Activated CD4-positive, alpha-beta T cell treated with anti-CD3 and anti-CD28 coated beads, Interleukin-2, Interleukin-6, amounts not matched to agents 100 ng/mL and 50 ng/mL, durations not matched to agents 16 hours and 8 hours (primary cell): ENCODE results near the gene HAUS3.
"Not testable (repeated sequence)": the region's sequence is repeated elsewhere in the genome, so short reads cannot be mapped to it uniquely, and the experiment has no call there.

Experiments used
- DNase-seq: peaks from one replicate; pipeline ENCODE4 v3.0.0-alpha.2; 2020

The HAUS3 gene

DNA sequence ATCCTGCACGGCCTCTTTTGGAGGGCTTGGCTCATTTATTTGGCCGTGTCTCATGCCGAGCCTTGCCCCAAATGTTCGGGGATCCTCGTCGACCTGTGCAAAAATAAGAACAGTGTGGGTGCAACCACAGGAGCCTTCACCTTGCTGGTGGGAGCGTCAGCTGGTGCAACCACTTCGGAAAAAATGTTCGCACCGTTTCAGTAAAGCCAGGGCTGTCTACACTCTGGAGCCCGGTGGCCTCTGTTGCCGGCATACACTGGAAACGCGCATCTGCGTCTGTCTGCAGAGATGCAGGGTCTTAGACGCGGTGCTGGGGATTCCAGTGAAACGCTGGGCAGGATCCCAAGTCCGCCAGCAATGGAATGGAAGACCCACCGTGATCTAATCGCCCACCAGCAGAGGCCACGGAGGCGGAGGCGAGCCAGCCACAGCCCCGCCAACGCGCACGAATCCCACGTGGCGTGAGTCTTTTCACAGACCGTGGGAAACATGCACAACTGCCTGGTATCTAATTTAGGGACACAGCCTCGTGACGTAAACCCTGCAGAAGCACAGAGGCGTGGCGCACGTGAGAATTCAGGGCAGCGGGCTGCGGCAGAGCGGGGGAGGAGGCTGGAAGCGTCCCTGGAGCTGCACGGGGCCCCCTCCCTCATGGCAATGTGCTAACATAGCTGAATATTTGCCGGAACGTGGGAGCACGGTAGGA lies 33.8 kb upstream of the HAUS3 start:
- DNase-seq, result no peak

GRCh38 chr4:2275044-2275397 lies 33.1 kb upstream of the HAUS3 start:
- not testable (repeated sequence) for DNase-seq

DNA sequence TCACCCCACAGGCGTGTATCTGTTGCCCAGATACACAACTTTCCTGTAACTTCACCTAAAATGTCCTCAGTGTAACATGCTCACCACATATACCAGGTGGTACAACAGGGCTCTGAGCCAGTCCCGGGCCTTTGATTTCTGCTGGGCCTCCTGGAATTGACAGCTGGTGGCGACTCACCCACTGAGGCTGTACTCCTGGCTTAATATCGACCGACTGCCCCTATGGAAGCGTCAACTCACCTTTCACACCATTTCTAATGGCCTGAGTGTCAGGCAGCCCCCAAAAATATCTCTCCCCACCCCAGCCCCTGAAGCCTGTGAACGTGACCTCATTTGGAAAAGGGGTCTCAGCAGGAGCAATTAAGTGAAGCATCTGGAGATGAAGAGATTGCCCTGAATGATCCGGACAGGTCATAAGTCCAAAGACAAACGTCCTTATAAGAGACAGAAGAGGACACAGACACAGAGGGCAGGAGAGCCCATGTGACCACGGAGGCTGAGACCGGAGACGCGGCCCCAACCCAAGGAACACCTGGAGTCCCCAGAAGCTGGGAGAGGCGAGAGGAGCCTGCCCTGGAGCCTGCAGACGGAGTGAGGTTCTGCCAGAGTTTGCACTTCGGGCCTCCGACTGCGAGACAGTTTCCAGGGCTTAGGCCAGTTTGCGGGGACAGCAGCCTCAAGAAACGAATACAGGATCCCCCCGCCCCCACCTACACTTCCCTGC lies 32.6 kb upstream of the HAUS3 start:
- DNase-seq, result no peak

DNA sequence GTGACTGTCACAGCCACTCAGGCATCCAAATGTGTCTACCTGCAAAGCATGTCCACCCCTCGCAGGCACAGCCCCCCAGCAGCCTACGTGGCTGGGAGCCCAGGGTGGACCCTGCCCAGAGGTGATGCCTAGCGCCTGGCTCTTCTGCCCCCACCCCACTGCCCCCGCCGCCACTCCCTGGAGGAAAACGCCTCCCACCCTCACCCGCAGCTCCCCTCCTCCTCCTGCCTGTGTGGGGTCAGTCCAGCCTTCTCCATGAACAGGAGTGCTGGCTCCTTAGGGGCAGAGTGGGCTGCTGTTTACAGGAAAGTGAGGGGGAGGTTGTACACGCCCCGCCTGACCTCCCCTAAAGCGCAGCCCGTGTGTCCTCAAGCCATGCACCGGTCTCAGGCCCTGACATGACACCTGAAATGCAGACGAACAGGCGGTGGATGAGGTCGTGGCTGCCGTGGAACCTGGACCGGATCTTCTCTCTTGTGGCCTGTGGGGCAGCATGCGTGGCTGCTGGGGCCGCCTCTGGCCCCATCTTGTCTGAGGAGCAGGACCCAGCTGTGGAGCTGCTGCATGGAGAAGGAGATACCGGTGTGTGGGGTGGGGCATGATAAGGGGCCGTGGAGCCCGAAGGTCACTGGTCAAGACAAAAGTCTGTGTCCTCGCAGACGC lies 31.9 kb upstream of the HAUS3 start:
- no peak for DNase-seq

- DNase-seq, result no peak
Measured at GRCh38 chr4:2273221-2273620, 31.3 kb upstream of the HAUS3 start.

GRCh38 chr4:2272828-2273120 lies 30.9 kb upstream of the HAUS3 start:
- DNase-seq, result no peak

- no peak for DNase-seq
Measured at GRCh38 chr4:2272026-2272827, 30.3 kb upstream of the HAUS3 start.

DNA sequence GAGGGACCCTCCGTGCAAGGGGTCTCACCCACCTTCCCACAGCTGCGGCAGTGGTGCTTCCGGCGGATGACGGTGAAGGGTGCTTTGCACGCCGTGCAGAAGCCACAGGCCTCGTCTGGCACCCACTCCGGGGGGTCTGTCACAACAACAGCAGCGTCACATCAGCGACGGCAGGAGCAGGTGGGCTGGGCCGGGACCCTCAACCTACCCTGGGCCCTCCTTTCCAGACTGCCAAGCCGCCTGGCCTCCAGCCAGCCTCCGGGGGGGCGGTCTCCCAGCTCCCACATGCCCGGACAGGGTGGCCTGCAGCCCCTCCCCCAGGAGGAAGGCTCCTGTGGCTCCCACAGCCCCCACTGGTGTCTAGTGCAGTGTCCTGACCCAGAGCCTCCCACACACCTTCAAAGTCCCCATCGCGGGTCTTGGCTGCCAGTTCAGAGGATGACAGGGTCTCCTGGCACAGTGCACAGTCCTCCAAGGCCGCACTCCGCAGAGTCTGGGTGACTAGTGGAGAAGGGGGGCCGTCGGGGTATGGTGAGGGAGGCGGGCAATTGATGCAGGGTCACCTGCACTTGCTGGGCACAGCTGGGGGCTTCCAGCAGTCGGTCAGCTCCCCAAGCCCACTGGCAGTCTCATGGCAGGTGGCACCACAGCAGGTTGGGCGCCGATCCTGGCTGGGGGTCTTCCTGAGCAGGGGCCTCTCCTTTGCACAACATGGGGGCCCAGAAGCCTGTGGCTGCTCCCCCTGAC lies 29.5 kb upstream of the HAUS3 start:
- DNase-seq, result no peak

DNA sequence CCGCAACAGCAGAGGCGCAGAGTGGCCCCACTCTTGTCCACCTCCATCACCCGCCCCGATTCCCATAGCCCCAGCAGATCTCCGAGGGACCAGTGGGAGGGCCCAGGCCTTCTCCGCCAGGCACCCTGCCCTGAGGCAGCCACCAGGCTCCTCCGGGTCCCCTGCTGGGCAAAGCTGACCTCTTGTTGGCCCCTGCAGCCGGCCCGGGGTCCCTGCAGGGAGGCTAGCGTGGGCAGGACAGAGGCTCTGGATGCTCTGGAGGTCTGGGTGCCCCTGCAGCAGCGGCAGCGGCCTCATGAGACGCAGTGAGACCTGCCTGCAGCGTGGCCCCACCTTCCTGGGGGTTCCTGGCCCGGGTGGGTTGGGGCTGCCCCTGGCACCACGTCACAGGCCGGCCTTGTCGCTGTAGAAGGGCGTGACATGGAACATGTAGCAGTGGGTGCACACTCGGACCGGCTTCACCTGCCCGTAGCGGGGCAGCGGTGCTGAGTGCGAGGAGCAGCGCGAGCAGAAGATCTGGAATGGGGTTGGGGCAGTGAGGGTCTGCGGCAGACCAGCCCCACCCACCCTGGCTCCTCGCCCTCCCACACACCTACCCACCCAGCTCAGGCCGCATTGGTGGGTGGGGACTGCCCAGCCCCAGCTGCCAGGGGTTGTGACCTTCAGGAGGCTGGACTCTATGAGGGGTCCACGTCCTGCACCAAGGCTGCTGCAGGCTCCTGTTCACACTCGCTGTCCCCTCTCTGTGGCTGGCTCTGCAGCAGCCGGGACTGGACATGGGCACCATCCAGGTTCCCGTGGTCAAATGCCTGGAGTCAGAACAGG lies 28.6 kb upstream of the HAUS3 start:
- no peak for DNase-seq

DNA sequence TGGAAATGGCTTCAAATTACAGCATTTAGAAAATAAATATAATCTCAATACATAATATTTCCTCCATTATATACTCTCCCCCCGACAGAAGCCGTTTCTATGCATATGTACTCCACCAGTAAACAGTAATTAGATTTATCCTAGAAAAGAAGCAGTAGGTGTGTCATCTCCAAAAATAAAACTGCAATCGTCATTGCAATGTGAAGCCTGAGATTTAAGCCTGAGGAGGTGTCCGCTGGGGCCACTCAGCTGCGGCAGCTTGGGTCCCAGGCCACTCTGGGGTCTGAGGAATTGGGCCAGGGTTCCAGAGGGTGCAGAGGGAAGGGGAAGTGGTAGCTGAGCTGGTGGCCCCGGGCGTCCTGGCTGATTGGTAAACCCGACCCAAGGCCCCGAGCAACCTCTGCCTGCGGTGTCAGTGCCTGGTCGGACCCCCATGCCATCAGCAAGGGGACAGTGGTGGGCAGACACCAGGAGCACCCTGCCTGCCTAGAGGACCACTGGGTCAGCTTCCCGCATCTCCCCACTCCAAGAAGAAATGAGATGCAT lies 27.8 kb upstream of the HAUS3 start:
- no peak for DNase-seq

GRCh38 chr4:2269206-2269531 lies 27.2 kb upstream of the HAUS3 start:
- no peak for DNase-seq

DNA sequence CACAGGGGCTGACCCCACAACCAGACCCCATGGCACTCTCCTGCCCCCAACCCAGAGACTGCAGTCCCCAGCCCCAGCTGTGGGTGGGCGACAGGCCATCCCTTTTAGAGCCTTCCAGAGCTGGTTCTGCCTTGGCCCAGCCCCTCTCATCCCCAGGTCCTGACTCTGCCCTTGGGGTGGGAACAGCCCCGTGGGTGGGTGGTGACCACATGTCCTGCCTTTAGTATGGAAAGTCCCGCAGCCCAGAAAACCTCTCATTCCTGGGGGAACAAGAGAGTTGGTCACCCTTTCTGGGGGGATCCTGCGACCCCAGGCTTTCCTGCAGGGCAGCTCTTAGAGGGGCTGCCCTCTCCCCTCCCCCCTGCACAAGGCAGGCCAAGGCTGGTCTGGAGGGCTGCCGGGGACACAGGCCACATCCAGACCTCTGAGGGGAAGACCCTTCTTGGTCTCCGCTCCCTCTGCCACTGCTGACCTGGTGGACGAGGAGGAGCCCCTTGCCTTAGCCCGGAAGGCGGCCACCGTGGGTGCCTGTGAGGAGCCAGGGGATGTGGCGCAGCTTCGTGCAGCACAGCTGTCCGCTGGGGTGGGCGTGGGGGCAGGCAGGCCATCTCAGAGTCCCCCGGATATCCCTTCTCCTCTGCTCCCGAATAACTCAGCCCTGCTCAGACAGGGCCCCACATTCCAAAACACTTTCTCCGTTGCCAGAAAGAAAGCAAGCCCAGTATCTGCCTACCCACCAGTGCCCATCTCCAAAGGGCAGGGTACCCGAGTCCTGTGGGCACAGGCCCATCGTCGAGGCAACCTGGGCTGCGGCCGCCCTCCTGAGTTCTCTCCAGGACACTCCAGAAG lies 26.7 kb upstream of the HAUS3 start:
- no peak for DNase-seq

- DNase-seq, result no peak
Measured at GRCh38 chr4:2267841-2268240, 25.9 kb upstream of the HAUS3 start.

- no peak for DNase-seq
Measured at GRCh38 chr4:2267320-2267811, 25.4 kb upstream of the HAUS3 start.

DNA sequence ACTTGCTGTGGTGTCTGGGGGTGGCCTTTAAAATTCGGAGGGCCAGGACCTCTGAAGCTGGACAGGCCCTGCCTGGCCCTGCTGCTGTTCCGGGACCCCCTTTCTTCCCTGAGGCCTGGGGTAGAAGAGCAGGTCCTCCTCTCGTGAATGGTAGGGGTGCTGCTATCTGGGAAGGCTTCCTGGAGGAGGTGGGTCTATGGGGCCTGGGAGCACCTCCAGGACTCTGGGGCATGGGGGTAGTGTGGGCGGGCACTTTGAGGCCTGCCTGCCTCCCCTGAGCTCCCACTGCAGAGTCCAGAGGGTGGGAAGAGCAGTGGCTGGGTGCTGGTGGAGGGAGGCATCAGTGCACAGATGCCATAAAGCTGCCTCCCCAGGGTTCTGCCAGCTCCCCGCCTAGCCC lies 24.9 kb upstream of the HAUS3 start:
- DNase-seq, result no peak

DNA sequence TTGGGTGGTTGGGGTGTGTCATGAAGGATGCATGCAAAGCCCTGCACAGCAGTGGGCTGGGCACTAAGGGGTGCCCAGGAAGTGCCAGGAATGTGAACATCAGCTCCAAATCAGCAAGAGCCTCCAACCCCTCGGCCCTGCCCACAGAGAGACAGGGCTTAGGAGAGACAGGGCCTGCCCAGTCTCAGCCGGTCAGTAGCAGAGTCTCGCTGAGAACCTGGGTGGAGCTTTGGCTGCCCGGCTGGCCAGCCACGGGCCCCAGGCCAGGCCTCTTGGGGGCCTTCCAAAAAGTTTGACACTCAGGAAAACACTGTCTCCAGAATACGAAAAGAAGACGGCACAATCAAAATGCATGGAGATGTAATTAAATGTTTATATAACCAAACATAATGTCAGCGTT lies 24.3 kb upstream of the HAUS3 start:
- DNase-seq, result no peak

- DNase-seq, result no peak
Measured at GRCh38 chr4:2265113-2266110, 23.5 kb upstream of the HAUS3 start.

DNA sequence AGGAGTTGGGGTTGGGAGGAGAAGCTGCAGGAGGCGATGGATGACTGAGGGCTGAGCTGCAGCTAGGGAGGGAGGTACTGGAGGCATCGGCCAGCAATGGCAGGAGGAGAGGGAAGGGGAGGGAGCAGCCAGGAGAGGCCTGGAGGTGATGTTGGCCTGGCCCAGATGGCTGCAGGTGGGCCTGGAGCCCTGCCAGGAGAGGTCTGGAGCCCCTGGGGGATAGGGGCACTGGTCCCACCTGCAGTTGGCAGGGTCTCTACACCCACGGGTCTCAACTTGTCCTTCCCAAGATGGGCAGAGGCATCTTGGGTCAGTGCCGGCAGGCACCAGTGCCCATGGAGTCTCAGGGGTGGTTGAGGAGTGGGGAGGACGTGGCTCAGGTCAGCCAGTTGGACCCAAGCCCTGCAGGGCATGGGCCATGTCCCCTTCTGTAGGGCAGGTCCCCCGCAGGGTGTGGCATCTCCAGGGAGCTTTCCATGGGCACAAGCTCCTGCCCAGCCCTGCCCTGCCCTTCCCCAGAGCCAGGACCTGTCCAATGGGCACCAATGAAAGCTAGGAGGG lies 22.6 kb upstream of the HAUS3 start:
- no peak for DNase-seq

- no peak for DNase-seq
Measured at GRCh38 chr4:2263926-2264321, 22.0 kb upstream of the HAUS3 start.
